ENCODE results near the gene EPG5. TPM values are rescaled to one million over a fixed set of nuclear protein-coding genes. Genes with fewer than 3 reads are reported as not detected.

The EPG5 gene
- total RNA-seq, 1 donor from 2014 or later, result 38.5 TPM

DNA sequence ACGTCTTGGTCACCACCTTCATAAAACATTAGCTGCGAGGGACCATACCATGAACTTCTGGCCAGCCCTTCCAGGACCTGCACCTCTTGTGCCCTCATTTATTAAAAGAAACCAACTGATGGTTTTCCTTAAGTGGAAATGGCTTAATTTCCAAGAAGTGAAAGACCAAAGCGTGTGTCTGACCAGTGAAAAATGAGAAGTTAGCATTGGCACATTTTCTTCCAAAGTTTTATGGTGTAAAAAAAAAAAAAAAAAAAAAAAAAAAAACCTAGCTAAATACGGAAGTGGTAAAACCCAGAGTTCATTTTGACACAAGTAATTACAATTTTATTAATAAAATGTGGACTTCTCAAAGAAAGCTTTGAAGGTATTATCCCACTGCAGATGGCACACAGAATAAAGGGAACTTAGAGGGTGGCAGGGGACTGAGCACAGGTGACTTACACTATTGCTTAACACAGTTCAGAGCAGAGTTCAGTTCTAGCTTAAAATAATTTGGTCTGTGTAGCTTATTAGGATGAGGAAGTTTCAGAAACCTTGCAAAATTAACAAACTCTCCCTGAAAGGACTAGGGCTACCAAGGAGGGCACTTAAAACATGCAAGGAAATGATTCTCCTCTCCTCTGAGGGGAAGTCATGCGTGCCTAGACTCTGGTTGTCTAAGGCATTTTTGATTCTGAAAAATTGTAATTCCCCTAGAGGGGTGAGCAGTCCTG, 42.2 kb upstream of the EPG5 start:
- no peaks in the 10 kb centered on the region for H3K36me3 ChIP-seq
- H3K4me3 ChIP-seq, result no peak overlapping the region
- no peaks in the 10 kb centered on the region for H3K9me3 ChIP-seq
- DNase-seq (no peak), ATAC-seq (peak; percentile 84)
- intact Hi-C loops (cut with DNase I), result no loop called here
- H3K4me1 ChIP-seq, result peaks cover 4% of the 10 kb centered on the region
- no peak for TF ChIP-seq CTCF (IDR thresholded peaks at IDR 0.05)
- H3K27me3 ChIP-seq, result no peaks in the 10 kb centered on the region
- no peak overlapping the region for H3K27ac ChIP-seq

DNA sequence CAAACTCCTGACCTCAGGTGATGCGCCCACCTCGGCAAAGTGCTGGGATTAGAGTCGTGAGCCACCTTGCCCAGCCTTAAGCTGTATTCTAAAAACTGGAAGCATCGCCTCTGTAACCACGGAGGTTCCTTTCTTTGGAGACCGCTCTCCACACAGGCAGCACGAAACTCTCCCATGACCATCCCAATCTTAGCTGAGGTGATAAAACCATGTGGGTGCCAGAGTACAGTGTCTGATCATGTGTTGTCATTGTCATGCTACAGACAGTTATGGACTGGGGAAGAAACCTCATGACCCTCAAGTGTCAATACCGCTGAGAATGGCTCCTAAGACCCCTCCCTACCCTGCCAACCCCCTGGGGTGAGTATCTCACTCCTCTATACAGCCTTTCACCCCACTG, 41.4 kb upstream of the EPG5 start:
- peaks cover 4% of the 10 kb centered on the region for H3K4me1 ChIP-seq
- TF ChIP-seq CTCF (IDR thresholded peaks at IDR 0.05), result no peak
- ATAC-seq (peak; percentile 26), DNase-seq (no peak)
- H3K27me3 ChIP-seq, result no peaks in the 10 kb centered on the region
- H3K27ac ChIP-seq, result no peak overlapping the region
- H3K9me3 ChIP-seq, result no peaks in the 10 kb centered on the region
- intact Hi-C loops (cut with DNase I), result no loop called here
- H3K36me3 ChIP-seq, result no peaks in the 10 kb centered on the region
- H3K4me3 ChIP-seq, result no peak overlapping the region

- Histone ChIP-seq H3K36me3 (no peaks in the 10 kb centered on the region), H3K4me1 (peaks cover 4% of the 10 kb centered on the region), H3K9me3 (no peaks in the 10 kb centered on the region), H3K27ac (no peak overlapping the region), H3K27me3 (no peaks in the 10 kb centered on the region), H3K4me3 (no peak overlapping the region)
- no peak for ATAC-seq
- intact Hi-C loops (cut with DNase I), result no loop called here
- TF ChIP-seq CTCF (IDR thresholded peaks at IDR 0.05), result no peak
- no peak for DNase-seq
Observed at GRCh38 chr18:46007165-46007564, 40.0 kb upstream of the EPG5 start.

DNA sequence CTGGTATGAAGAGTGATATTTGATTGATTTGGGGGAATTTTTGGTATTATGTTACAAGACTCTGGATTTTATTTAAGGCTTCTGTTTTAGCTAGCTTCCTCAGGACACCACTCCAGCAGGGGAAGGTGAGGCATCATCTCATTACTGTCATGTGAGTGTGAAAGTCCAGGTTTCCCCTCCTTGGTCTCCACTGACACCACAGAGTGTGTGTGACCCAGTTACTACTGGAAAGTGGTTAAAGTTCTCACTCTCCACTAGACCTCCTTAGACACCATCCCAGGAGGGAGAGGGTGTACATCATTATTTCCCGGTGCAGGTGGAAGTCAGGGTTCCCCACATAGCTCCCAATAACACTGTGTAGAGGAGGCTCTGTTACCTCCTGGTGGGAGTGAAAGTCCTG, 35.8 kb upstream of the EPG5 start:
- no peak overlapping the region for H3K27ac ChIP-seq
- no peak overlapping the region for H3K4me3 ChIP-seq
- peaks cover 4% of the 10 kb centered on the region for H3K4me1 ChIP-seq
- H3K9me3 ChIP-seq, result no peaks in the 10 kb centered on the region
- no peak for TF ChIP-seq CTCF (IDR thresholded peaks at IDR 0.05)
- H3K27me3 ChIP-seq, result no peaks in the 10 kb centered on the region
- DNase-seq (no peak), ATAC-seq (no peak)
- intact Hi-C loops (cut with DNase I), result no loop called here
- no peaks in the 10 kb centered on the region for H3K36me3 ChIP-seq

DNA sequence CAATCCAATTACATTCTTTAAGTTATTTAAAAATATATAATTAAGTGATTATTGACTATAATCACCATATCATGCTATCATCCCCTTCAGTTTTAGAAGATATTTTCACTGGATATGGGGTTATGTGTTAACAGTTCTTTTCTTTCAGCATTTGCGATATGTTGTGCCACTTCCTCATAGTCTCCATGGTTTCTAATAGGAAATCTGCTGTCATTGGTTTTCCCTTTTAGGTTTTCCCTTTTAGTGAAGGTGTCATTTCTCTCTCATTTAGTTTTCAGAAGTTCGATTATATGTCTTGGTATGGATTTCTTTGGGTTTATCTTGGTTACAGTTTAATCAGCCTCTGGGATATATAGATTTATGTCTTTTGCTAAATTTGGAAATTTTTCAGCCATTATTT, 34.8 kb upstream of the EPG5 start:
- intact Hi-C loops (cut with DNase I), result no loop called here
- TF ChIP-seq CTCF (IDR thresholded peaks at IDR 0.05), result no peak

DNA sequence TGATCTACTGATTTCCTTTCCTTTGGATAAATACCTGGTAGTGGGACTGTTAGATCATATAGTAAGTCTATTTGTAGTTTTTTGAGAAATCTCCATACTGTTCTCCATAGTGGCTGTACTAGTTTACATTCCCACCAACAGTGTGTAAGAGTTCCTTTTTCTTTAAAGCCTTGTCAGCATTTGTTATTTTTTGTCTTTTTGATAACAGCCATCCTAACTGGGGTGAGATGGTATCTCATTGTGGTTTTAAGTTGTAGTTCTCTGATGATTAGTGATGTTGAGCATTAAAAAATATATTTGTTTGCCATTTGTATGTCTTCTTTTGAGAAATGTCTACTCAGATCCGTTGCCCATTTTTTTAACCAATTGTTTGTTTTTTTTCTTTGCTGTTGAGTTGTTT, 33.9 kb upstream of the EPG5 start:
- no peaks in the 10 kb centered on the region for H3K9me3 ChIP-seq
- no peaks in the 10 kb centered on the region for H3K27me3 ChIP-seq
- DNase-seq (no peak), ATAC-seq (no peak)
- no peak for TF ChIP-seq CTCF (IDR thresholded peaks at IDR 0.05)
- peaks cover 7% of the 10 kb centered on the region for H3K4me1 ChIP-seq
- no peak overlapping the region for H3K27ac ChIP-seq
- no peaks in the 10 kb centered on the region for H3K36me3 ChIP-seq
- intact Hi-C loops (cut with DNase I), result no loop called here
- no peak overlapping the region for H3K4me3 ChIP-seq

More for the DNA sequence above, 34.8 kb upstream of the EPG5 start:
- H3K4me3 ChIP-seq, result no peak overlapping the region
- ATAC-seq, result no peak
- peaks cover 7% of the 10 kb centered on the region for H3K4me1 ChIP-seq
- no peaks in the 10 kb centered on the region for H3K9me3 ChIP-seq
- DNase-seq, result no peak
- no peaks in the 10 kb centered on the region for H3K36me3 ChIP-seq
- H3K27me3 ChIP-seq, result no peaks in the 10 kb centered on the region
- no peak overlapping the region for H3K27ac ChIP-seq
